GM21528 (cell line): ENCODE measurements around the gene PTPRN2.

Experiments
- ATAC-seq: cut with Tn5 transposase; IDR thresholded peaks from one replicate; pipeline ENCODE4 v1.9.1; 2021; ENCODE audit warnings: mild to moderate bottlenecking, moderate library complexity; ENCODE audit not compliant: unreplicated experiment, low FRiP score

The PTPRN2 gene

DNA sequence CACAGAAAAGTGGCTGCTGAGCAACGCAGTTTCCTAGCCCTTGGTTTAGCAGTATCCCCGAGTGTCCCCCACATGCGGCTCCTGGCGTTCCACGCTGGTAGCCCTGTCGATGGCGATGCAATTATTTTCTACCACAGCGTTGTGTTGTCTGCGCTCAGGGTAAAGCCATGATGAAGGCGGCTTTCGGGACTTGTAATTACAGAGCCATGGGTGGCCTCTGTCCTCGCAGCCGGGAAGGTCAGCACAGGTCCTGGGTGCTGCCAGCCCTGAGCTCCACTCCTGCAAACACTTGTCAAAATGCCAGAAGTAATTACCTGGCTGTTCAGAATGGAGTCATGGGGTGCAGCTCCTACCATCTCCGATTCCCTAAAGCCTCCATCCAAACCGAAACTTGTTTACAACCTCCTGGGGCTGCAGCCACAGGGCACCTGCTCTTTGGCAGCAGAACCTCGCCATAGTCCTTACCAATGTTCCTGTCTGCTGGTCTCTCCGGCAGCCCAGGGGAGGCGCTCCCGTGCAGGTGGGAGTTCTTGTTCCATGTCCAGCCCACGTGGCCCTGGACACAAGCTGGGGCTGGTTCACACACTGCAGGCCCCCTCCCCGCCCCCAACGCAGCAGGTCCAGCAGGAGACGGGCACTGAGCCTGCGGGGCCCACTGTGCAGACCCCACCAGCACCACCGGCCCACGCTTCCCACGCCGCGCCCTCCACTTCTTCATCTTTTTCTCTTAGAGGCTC is 512.6 kb downstream of the PTPRN2 start:
- ATAC-seq = no peak

DNA sequence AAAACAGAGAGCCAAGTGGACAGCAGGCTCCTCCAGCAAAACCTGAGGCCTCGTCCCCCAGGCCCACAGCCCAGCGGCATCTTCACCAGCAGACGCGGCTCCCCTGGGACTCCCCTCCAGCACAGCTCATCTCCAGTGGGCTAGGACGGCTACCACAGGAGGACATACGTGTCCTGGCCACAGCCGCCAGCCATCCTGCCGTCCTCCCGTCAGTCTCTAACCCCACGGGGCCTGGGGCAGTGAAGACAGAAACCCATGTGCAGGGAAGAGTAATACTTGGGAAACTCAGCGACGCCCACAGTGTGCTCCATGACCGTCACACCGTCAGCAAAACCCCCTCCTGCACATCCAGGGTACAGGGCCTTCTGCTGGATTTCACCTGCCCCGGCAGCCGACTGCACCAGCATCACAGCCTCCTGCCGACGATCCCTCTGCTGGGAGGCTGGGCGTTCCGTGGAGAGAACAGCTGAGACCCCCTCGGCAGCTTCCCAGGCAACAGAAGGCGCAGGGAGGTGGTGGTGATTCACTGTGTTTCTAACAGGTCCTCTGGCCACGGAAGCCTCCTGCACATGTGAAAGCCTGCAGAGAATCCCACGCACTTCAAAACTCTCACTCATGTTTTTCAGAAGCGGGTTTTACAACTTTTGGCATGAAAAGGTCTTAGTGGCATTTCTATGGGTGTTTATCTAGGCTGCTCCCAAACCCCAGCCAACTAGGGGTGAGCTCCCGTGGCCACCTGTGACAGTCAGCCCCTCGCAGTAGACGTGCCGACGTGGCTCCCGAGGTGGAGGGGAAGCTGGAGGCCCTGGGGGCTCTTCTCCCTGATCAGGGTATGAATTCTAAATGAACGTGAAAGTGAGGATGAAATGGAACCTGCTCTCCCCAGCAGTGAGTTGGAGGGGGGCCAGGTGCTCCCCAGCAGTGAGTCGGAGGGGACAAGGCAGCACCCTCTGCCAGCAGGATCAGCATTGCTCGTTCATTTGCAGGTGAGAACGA is 513.5 kb downstream of the PTPRN2 start:
- ATAC-seq = no peak

DNA sequence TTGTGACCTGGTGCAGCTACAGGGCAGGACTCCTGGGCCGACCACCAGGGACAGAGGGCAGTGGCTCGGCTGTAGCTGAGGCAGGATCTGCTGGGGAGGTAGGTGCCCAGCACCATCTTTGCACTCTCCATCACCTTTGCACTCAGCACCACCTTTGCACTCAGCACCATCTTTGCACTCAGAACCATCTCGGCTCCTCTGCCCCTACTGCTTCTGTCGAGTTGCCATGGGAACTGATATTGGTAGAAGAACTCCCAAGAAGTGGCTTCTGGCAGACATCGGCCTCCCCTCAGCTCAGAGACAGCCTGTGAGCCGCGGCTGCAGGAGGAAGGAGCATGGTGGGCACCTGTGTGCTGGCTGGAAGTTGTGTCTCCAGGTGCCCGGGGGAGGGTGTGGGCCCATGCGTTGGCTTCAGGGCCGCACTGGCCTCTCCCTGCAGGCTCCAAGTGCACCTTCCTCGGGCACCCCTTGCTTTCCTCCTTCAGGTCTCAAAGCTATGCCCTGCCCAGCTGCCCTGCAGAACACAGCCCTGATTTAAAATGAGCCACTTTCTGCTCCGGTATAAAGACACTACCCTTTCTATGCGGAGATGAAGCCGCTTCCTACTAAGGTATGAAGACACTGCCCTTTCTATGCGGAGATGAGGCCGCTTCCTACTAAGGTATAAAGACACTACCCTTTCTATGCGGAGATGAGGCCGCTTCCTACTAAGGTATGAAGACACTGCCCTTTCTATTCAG is 514.5 kb downstream of the PTPRN2 start:
- no peak for ATAC-seq

DNA sequence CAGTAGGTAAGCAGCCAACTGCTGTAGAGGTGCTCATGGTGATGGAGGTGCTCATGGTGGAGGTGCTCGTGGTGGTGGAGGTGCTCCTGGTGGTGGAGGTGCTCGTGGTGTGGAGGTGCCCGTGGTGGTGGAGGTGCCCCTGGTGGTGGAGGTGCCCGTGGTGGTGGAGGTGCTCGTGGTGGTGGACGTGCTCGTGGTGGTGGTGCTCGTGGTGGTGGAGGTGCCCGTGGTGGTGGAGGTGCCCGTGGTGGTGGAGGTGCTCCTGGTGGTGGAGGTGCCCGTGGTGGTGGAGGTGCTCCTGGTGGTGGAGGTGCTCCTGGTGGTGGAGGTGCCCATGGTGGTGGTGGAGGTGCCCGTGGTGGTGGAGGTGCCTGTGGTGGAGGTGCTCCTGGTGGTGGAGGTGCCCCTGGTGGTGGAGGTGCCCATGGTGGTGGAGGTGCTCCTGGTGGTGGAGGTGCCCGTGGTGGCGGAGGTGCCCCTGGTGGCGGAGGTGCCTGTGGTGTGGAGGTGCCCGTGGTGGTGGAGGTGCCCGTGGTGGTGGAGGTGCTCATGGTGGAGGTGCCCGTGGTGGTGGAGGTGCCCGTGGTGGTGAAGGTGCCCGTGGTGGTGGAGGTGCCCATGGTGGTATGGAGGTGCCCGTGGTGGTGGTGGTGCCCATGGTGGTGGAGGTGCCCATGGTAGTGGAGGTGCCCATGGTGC is 517.3 kb downstream of the PTPRN2 start:
- no peak for ATAC-seq

DNA sequence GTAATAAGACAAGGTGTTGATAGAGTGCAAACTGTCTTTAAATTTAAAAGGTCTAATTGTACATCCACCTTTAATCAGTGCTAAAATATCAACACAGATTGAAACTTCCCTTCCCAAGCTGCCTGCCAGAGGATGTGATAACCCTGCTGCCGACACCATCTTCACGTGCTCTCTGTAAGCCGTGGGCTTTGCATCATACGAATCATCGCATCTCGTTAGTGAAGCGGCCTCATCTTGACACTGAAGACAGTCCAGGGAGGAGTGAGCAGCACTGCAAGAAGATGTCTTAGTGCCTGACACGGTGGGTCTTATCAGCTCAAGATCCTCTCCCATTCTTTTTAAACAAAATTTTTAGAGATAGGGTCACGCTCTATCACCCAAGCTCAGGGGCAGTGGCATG is 518.8 kb downstream of the PTPRN2 start:
- no peak for ATAC-seq

DNA sequence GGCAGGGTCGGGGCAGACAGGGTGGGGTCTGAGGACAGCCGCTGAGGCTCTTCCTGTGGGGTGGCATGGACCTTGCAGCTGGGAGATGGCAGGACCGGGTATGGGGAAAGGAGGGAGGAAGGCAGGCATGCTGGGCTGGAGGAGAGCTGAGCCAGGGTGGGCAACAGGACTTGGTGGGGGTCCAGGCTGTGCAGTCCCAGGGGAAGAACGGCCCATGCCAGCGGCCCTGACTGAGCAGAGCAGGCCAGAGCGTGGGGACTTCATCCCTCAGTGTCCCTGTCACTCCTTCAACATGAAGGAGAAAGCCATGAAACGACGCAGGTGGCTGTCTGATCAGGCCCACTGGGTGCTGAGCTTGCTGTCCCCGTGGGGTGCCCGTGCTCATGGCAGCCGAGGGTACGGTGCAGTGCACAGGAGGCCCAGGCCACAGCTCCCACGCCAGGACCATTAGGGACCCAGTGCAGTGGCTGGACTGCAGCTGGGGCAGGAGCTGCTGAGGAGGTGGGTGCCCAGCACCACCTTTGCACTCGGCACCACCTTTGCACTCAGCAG is 519.6 kb downstream of the PTPRN2 start:
- no peak for ATAC-seq

DNA sequence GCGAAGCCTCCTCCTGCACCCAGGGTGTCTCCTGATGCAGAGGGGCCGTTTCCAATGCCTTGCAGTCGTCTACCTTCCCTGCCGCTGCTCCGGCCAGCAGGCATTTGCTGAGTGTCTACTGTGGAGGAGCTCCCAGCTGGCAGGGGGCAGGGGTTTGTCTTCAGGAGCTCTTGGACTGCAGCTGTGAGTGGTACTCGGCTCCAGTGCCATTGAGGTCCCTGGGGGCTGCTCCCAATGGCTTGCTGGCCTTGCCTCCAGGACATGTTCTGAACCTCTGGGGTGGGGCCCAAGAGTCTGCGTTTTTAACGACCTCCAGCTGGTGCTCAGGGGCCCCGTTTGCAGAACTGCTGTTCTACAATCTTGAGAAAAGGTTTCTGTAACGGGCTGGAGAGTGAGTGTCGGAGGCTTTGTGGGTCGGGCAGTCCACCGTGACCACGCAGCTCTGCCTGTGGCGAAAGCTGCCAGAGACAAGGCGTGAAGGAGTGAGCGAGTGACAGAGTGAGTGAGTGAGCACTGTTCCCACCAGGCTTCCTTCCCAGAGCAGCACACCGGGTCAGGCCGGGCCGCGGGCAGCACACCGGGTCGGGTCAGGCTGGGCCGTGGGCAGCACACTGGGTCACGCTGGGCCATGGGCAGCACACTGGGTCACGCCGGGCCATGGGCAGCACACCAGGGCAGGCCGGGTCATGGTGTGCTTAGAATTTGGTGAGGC is 520.2 kb downstream of the PTPRN2 start:
- no peak for ATAC-seq

DNA sequence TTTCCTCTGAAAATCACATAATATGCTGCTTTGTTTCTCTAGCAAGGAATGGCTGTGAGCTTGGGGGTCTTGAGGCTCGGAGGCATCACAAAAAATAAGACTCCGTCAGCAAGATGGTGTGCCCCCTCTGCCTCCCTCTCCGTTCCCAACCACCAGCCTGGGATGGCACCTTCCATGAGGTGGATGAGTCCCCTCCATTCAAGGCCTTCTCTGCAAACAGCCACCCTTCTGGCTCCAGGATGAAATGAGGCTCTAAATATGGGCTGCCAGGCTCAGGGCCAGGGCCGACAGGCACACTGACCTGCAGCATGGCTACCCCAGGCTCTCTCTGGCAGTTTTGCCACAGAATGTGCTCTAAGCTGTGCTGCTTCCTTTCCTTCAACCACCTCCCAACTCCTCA is 521.5 kb downstream of the PTPRN2 start:
- ATAC-seq = no peak

DNA sequence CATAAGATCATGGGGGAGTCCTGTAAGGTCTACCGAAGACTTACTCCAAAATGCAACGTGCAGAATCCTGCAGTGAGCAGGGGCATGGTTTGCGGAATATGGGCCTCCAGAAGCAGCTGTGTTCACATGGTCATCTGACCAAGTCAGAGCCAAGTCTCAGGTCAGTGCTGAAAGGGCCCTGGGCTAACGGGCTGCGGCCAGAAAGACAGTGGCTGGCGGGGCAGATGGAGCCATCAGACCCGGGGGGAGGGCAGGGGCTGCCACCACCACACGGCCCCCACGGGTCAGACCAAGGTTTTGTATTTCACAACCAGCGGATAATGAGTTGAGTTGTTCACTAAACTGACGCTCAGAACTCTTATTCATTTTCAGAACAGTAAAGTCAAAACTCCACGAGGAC is 522.3 kb downstream of the PTPRN2 start:
- no peak for ATAC-seq

DNA sequence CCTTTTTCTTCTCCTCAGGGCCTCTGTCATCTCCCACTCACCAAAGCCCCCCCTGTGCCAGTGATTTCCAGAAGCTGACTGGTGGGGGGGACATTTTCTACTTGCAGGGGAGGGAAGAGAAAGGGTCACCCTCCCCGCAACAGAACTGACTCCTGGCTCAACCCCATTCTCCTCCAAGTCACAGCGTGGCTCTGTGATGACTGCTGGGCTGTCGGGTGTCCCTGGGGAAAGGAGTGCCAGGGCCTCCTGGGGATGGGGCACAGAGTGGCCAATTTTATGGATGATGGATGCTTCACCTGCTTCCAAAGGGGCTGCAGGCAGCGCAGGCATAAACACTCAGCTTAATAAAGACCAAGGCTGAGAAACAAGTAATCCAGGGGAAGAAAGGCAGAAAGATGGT is 523.0 kb downstream of the PTPRN2 start:
- no peak for ATAC-seq

DNA sequence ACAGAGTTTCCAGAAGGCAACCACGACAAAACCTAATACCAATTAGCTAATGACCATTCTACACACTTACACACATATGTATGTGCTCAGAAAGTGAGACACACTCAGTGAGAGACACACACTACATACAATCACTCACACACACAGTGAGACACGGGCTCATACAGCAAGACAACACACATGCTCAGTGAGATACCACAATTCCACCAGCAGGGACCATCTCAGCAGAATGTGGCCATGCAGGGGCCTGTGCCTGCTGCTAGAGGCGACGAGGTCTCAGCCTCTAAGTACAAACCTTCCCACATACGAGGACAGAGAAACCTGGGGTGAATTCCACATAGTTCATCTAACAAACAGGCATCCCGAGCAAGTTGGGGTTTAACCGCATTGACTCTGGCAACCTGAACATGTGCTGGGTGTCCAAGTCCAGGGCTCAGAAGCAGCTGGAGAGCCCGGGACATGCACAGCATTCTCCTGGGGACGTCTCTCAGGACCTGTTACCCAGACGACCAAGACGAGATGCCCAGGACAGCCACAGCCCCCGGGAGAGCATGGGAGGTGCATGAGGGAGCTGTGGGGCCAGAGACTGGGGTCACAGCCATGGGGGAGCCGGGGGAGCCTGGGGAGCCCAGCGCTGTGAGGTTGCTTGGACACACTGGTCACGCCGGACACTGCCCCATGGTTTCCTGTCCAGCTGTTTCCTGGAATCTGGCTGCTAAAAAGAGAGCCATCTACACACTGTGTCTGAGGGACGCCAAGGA is 523.6 kb downstream of the PTPRN2 start:
- no peak for ATAC-seq

DNA sequence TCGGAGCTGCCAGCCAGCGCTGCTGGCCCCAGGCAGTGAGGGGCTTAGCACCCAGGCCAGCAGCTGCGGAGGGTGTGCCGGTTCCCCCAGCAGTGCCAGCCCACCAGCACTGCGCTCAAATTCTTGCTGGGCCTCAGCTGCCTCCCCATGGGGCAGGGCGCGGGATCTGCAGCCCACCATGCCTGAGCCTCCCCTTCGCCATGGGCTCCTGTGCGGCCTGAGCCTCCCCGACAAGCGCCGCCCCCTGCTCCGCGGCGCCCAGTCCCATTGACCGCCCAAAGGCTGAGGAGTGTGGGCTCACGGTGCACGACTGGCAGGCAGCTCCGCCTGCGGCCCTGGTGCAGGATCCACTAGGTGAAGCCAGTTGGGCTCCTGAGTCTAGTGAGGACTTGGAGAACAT is 525.0 kb downstream of the PTPRN2 start:
- no peak for ATAC-seq

DNA sequence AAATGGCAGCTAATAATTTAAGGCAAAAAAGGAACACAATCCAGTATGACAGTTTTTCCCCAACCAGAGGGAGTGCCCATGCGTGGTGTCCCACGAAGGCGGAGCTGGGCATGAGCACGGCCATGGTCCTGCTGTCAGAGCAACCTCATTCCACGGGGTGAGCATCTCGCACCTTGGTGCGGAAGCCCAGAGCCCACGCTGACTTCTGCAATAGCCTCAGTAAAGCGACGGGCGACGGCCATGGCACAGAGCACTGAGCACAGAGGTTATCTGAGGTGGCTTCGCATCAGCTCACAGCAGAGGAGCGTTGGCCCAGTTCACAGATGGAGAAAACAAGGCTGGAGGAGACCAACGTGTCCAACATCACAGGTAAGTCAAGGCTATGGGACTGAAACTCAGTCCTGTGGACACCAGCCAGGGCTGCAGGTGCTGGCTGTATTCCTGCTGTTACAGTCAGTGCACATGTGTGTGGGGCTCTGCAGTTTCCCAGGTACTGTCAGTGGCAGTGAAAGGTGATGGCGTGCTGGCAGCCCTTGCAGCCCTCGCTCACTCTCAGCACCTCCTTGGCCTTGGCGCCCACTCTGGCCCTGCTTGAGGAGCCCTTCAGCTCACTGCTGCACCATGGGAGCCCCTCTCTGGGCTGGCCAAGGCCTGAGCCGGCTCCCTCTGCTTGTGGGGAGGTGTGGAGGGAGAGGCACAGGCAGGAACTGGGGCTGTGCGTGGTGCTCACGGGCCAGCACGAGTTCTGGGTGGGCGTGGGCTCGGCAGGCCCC is 525.6 kb downstream of the PTPRN2 start:
- no peak for ATAC-seq

DNA sequence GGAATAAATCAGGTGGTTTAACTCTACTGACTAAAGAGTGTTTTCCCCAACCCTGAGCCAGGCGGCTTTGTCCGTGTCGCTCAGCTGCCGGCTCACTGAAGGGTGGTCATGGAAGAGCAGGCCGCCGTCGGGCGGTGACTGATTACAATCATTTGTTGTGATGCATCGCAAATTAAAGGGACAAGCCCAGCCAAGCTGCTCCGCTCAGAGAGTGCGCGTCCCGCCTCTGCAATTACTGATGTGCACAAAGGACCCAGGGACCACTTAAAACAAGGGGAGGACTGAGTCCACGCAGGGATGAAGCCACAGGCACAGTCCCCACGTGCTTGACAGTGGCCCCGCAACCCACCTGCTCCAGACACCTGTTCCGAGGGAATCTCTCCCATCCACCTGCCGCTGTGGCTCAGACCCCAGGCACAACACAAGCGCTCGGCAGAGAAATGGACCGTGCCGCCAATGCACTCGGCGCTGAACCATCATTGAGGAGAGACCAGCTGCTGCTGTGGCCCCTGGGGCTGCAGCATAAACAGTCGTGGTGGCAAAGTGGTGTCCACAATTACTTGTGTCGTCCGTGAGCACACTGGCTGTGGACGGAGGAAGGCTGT is 526.5 kb downstream of the PTPRN2 start:
- no peak for ATAC-seq

DNA sequence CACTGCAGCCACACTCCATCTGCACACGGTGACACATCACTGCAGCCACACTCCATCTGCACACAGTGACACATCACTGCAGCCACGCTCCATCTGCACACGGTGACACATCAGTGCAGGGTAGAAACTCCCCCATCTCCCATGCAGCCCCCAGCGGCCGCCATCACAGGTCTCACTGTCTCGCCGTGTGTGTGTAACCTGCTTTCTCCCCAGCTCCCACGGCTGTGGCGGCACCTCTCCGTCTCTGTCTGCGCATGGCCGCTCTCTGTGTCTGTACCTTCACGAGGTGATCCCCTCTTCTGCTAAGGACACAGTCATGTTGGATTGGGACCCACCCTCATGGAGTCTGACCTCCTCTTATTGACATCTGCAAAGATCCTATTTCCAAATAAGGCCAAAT is 527.4 kb downstream of the PTPRN2 start:
- no peak for ATAC-seq

DNA sequence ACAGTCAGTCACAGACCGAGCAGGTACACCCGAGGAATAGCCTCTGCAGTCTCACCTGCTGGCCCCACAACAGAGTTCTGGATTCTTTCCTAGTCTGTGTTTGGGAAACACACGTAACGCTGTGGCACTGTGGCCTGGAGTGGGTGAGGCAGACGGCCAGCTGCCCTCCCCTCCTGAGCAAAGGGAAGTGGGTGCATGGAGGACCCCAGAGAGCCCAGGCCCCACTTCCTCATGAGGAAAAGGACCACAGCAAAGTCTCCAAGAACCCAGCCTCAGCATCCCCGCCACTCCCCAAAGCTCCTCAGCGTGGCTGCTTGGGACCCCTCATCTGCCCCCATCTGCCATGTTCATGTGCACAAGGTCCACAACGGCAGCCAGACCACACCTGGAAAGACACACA is 530.2 kb downstream of the PTPRN2 start:
- ATAC-seq = no peak

DNA sequence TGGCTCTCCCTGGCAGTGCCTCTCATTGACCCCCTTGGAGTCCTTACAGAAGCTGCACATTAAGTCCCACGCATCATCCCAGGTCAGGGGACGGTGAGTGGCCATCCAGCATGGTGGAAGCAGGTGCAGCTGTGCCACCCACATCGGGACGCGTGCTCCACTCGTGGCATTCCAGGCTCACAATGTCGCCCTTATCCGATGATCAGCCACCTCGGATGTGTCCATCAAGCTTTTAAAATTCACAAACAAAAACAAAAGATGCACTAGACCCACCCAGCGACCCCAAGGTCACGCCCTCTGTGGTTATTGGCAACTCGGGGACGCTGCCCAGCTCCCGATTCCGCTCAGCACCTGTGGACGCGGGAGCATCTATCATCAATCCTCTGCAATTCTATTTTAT is 530.9 kb downstream of the PTPRN2 start:
- no peak for ATAC-seq
